Transverse colon (tissue), 4 donors: ENCODE data around the gene LMO7. TPM values are rescaled to one million over a fixed set of nuclear protein-coding genes. Genes with fewer than 3 reads are reported as not detected.
"Not testable (repeated sequence)": the region's sequence is repeated elsewhere in the genome, so short reads cannot be mapped to it uniquely, and the experiment has no call there.

Experiments
- DNase-seq: peaks from one replicate; pipeline ENCODE4 v3.0.0-alpha.2; 2019
- H3K27ac ChIP-seq, 4 donors: fragments of 200-600 bp; sonication (generic); 2 replicates each; pipeline ENCODE4 v1.5.1; 2016 to 2018; ENCODE audit warnings: inconsistent platforms in 4 of 4
- H3K27me3 ChIP-seq: fragments of 200-600 bp; sonication (generic); 2 replicates; pipeline ENCODE4 v1.5.1; 2017; ENCODE audit warnings: inconsistent platforms
- H3K36me3 ChIP-seq, 4 donors: fragments of 200-600 bp; sonication (generic); 2 replicates each; pipeline ENCODE4 v1.5.1; 2017 to 2019; ENCODE audit warnings: inconsistent platforms in 4 of 4
- H3K4me1 ChIP-seq, 4 donors: fragments of 200-600 bp; sonication (generic); 2 replicates each; pipeline ENCODE4 v1.5.1; 2017 to 2020; ENCODE audit warnings: inconsistent platforms in 4 of 4
- H3K4me3 ChIP-seq, 4 donors: fragments of 200-600 bp; sonication (generic); 1 replicate in 1 of 4; 2 replicates in 3 of 4; pipeline versions ENCODE4 v1.5.1 to v1.6.1; 2017 to 2019; ENCODE audit warnings: inconsistent platforms in 4 of 4
- H3K9me3 ChIP-seq, 2 donors: fragments of 200-600 bp; sonication (generic); 2 replicates each; pipeline ENCODE4 v1.5.1; 2017 to 2019; ENCODE audit warnings: inconsistent platforms in 2 of 2
- CTCF ChIP-seq, 5 experiments: fragments of 200-600 bp in 3 of 5; fragments of 450-650 bp in 2 of 5; sonication (generic) in 3 of 5; IDR thresholded peaks; 1 replicate in 2 of 5; 2 replicates in 3 of 5; pipeline ENCODE4 v1.5.1; 2016 to 2017; ENCODE audit warnings: antibody characterized with exemption in 5 of 5, inconsistent platforms in 3 of 5, mild to moderate bottlenecking in 2 of 5, moderate library complexity in 1 of 5
- EP300 ChIP-seq: sonication (generic); formaldehyde crosslinking; IDR thresholded peaks from one replicate; pipeline ENCODE4 v1.6.1; 2017; ENCODE audit warnings: antibody characterized with exemption, low read depth
- POLR2A ChIP-seq: fragments of 450-650 bp; IDR thresholded peaks from one replicate; pipeline ENCODE4 v1.6.1; 2016; ENCODE audit warnings: antibody characterized with exemption, mild to moderate bottlenecking, moderate library complexity
- POLR2AphosphoS5 ChIP-seq, 3 donors: sonication (generic); formaldehyde crosslinking; IDR thresholded peaks; one replicate each; pipeline ENCODE4 v1.6.1; 2016; ENCODE audit warnings: antibody characterized with exemption in 3 of 3
- WGBS, 2 donors: methylation state at CpG; one replicate each; pipeline ENCODE4 v1.1.5; 2018; ENCODE audit warnings: low coverage in 1 of 2; 5-methylcytosine and 5-hydroxymethylcytosine counted together
- in situ Hi-C, 4 donors: fragments of 200-750 bp; cut with MboI; loops; one replicate each; pipeline versions ENCODE4 v1.15.0 to v1.15.1; 2017; ENCODE audit warnings: low sequenced_read_pairs in 3 of 4, low pct_ligation_motif_present in 1 of 4, low pct_unique_long_range_greater_than_20kb in 1 of 4
- intact Hi-C: fragments of 100-400 bp; cut with DNase I; formaldehyde crosslinking; loops from one replicate; pipeline ENCODE4 v1.15.1; 2023; ENCODE audit warnings: low total_unique reads
- total RNA-seq, 4 donors: library from RNA; depleted of rRNA; stranded (reverse); fragments of >200 nt; gene quantifications; one replicate each; pipeline ENCODE4 v1.1.0, GENCODE V29; 2016

Gene LMO7
- total RNA-seq, 4 donors from 2014 or later: 82.6 to 304 (median 190) TPM

GRCh38 chr13:75693227-75693626, 57.1 kb downstream of the LMO7 start:
- WGBS, 2 donors: 86 to 97% methylated on average over 2 of the region's 2 CpGs
- DNase-seq: no peak
- intact Hi-C loops (no loop called here), in situ Hi-C loops (loop anchor here (25.0 kb wide), 5 partner anchors 169 to 1219 kb away; no protein-coding TSS in a partner anchor)
- no peak overlapping the region for H3K4me3 ChIP-seq
- no peaks in the 10 kb centered on the region for H3K9me3 ChIP-seq
- peaks cover 0 to 4% (median 2%) of the 10 kb centered on the region in 4 donors for H3K4me1 ChIP-seq
- H3K36me3 ChIP-seq: no peaks in the 10 kb centered on the region
- H3K27ac ChIP-seq: no peak overlapping the region
- H3K27me3 ChIP-seq: no peaks in the 10 kb centered on the region
- TF ChIP-seq CTCF (IDR thresholded peaks at IDR 0.05): no peak
- TF ChIP-seq POLR2A: no peak
- TF ChIP-seq EP300: no peak
- TF ChIP-seq POLR2AphosphoS5 (IDR thresholded peaks at IDR 0.05): no peak

DNA sequence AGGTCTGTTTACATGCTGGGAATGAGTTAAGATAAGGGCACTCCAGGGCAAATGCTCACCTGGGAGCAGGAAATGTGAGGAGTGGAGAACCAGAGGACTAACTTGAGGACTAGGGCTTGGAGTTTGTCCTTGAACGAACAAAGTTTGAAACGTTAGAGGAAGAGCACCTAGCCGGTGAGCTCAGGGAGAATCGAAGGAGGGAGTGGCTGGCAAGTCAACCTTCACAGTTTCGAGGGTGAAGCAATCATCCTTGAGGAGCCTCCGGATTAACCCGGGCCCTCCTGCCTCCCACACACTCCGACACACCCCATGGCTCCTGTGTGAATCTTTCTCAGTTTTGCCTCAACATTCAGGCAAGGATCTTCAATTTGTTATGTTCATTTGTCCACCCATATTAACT, 58.6 kb downstream of the LMO7 start:
- Histone ChIP-seq H3K4me3 (no peak overlapping the region), H3K9me3 (no peaks in the 10 kb centered on the region), H3K27ac (no peak overlapping the region), H3K27me3 (no peaks in the 10 kb centered on the region), H3K36me3 (no peaks in the 10 kb centered on the region), H3K4me1 (peaks cover 0 to 4% (median 2%) of the 10 kb centered on the region in 4 donors)
- TF ChIP-seq POLR2AphosphoS5 (IDR thresholded peaks at IDR 0.05): no peak
- no peak for TF ChIP-seq CTCF (IDR thresholded peaks at IDR 0.05)
- no peak for TF ChIP-seq POLR2A
- no peak for TF ChIP-seq EP300
- intact Hi-C loops: no loop called here
- in situ Hi-C loops: loop anchor here (25.0 kb wide), 5 partner anchors 168 to 1218 kb away; no protein-coding TSS in a partner anchor
- DNase-seq: no peak
- 74 to 76% methylated on average over 4 to 8 of the region's 8 CpGs for WGBS, 2 donors

GRCh38 chr13:75695908-75696307, 59.8 kb downstream of the LMO7 start:
- H3K4me1 ChIP-seq, H3K4me3 ChIP-seq, H3K27me3 ChIP-seq, H3K36me3 ChIP-seq, H3K9me3 ChIP-seq, intact Hi-C loops, H3K27ac ChIP-seq: not testable (repeated sequence)
- peak; percentile 92 to 96 (median 93) for TF ChIP-seq CTCF (IDR thresholded peaks at IDR 0.05)
- in situ Hi-C loops: loop anchor here (25.0 kb wide), 5 partner anchors 166 to 1216 kb away; no protein-coding TSS in a partner anchor
- WGBS, 2 donors: 29% methylated on average over 8 of the region's 8 CpGs; no CpG with 5 or more reads in 1 of the 2 donors
- peak; percentile 82 for DNase-seq

GRCh38 chr13:75699062-75699461, 62.9 kb downstream of the LMO7 start:
- no peaks in the 10 kb centered on the region for H3K9me3 ChIP-seq
- no peaks in the 10 kb centered on the region for H3K36me3 ChIP-seq
- in situ Hi-C loops (loop anchor here (25.0 kb wide), 5 partner anchors 163 to 1213 kb away; no protein-coding TSS in a partner anchor), intact Hi-C loops (no loop called here)
- no peak overlapping the region for H3K27ac ChIP-seq
- H3K27me3 ChIP-seq: no peaks in the 10 kb centered on the region
- 94 to 100% methylated on average over 1 of the region's 1 CpG for WGBS, 2 donors
- TF ChIP-seq POLR2AphosphoS5 (IDR thresholded peaks at IDR 0.05) (no peak), CTCF (IDR thresholded peaks at IDR 0.05) (no peak), EP300 (no peak), POLR2A (no peak)
- no peak overlapping the region for H3K4me3 ChIP-seq
- peaks cover 0 to 4% (median 2%) of the 10 kb centered on the region in 4 donors for H3K4me1 ChIP-seq
- no peak for DNase-seq

GRCh38 chr13:75699717-75700116, 63.6 kb downstream of the LMO7 start:
- H3K4me3 ChIP-seq, DNase-seq, H3K27me3 ChIP-seq, H3K4me1 ChIP-seq, H3K27ac ChIP-seq, H3K36me3 ChIP-seq, H3K9me3 ChIP-seq, intact Hi-C loops: not testable (repeated sequence)
- 95 to 98% methylated on average over 7 of the region's 7 CpGs for WGBS, 2 donors
- in situ Hi-C loops: loop anchor here (25.0 kb wide), 5 partner anchors 163 to 1213 kb away; no protein-coding TSS in a partner anchor
